Body of pancreas (tissue), 4 donors: ENCODE results near the gene ADIPOR2. TPM values are rescaled to one million over a fixed set of nuclear protein-coding genes. Genes with fewer than 3 reads are reported as not detected.

ENCODE experiments used
- ATAC-seq: fragments of 150-250 bp; one replicate; pipeline ENCODE4 v1.9.1; 2016
- DNase-seq, 4 donors: peaks; one replicate each; pipeline ENCODE4 v3.0.0-alpha.2; 2019
- H3K27ac ChIP-seq, 4 donors: fragments of 200-600 bp; sonication (generic); 1 replicate in 3 of 4; 2 replicates in 1 of 4; pipeline versions ENCODE4 v1.5.1 to v1.6.1; 2016 to 2019; ENCODE audit warnings: mild to moderate bottlenecking in 1 of 4, mixed read lengths in 1 of 4, moderate library complexity in 1 of 4
- H3K27me3 ChIP-seq, 2 donors: fragments of 200-600 bp; sonication (generic); one replicate each; pipeline ENCODE4 v1.6.0; 2016; ENCODE audit warnings: mild to moderate bottlenecking in 1 of 2
- H3K36me3 ChIP-seq, 2 donors: fragments of 200-600 bp; sonication (generic); replicated peaks in 1 of 2; 2 replicates each; pipeline ENCODE4 v1.5.1; 2016; ENCODE audit warnings: low read depth in 2 of 2; ENCODE audit not compliant: insufficient read depth in 1 of 2
- H3K4me1 ChIP-seq: fragments of 200-600 bp; sonication (generic); one replicate; pipeline ENCODE4 v1.6.0; 2016
- H3K4me3 ChIP-seq, 2 donors: fragments of 200-600 bp; sonication (generic); 1 replicate in 1 of 2; 2 replicates in 1 of 2; pipeline ENCODE4 v1.5.1; 2016 to 2019
- H3K9me3 ChIP-seq, 3 donors: fragments of 200-600 bp; sonication (generic); 1 replicate in 2 of 3; 2 replicates in 1 of 3; pipeline ENCODE4 v1.5.1; 2016
- POLR2A ChIP-seq, 3 donors: fragments of 450-650 bp; IDR thresholded peaks; one replicate each; pipeline ENCODE4 v1.6.1; 2016; ENCODE audit warnings: antibody characterized with exemption in 3 of 3, mild to moderate bottlenecking in 2 of 3
- WGBS, 2 donors: methylation state at CpG; one replicate each; pipeline ENCODE4 v1.1.5; 2017; 5-methylcytosine and 5-hydroxymethylcytosine counted together
- intact Hi-C: fragments of 100-400 bp; cut with DNase I; formaldehyde crosslinking; loops from one replicate; pipeline ENCODE4 v1.15.1; 2023
- total RNA-seq, 2 donors: library from RNA; depleted of rRNA; stranded (reverse); fragments of >200 nt; gene quantifications; one replicate each; pipeline ENCODE4 v1.1.0, GENCODE V29; 2016
- TF ChIP-seq, protein P1 (sequence below), 7 experiments: fragments of 450-650 bp in 4 of 7; fragments of 200-600 bp in 3 of 7; sonication (generic) in 3 of 7; IDR thresholded peaks; one replicate each; pipeline ENCODE4 v1.5.1; 2016 to 2019; ENCODE audit warnings: antibody characterized with exemption in 7 of 7

The ADIPOR2 gene
- total RNA-seq, 2 donors from 2014 or later, result 16.8 to 20.5 TPM

DNA sequence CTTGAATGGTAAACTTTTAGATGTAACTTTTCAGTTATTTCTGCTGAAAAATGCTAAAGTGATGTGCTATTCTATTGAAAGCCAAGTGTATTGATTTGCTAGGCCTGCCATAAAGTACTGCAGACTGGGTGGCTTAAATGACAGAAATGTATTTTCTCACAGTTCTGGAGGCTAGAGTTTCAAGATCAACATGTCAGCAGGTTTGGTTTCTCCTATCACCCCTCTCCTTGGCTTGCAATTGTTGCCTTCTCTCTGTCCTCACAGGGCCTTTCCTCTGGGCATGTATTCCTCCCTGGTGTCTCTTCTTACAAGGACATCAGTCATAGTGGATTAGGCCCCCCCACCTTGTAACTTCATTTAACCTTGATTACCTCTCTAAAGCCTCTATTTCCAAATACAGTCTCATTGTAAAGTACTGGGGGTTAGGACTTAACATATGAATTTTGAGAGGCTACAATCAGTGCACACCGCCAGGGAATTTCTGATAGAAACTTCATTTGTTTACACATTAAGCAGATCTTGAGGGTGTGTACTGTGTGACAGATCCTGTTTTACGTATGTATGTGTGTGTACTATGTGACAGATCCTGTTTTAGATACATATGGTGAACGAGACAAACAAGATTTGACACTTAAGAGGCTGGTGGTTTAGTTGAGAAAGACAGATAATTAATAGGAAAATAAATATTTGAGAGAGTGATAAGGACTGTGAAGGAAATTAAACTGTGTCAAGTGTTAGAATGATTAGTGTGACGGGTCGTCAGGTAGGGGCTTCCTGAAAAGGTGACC is 49.5 kb downstream of the ADIPOR2 start:
- ATAC-seq, result no peak
- intact Hi-C loops, result no loop called here
- peak overlapping the region in 1 of 4 donors; percentile 51 for H3K27ac ChIP-seq
- no peak for DNase-seq
- H3K4me1 ChIP-seq, result peaks cover 34% of the 10 kb centered on the region
- TF ChIP-seq POLR2A (IDR thresholded peaks at IDR 0.05), result no peak
- TF ChIP-seq, protein P1, sequence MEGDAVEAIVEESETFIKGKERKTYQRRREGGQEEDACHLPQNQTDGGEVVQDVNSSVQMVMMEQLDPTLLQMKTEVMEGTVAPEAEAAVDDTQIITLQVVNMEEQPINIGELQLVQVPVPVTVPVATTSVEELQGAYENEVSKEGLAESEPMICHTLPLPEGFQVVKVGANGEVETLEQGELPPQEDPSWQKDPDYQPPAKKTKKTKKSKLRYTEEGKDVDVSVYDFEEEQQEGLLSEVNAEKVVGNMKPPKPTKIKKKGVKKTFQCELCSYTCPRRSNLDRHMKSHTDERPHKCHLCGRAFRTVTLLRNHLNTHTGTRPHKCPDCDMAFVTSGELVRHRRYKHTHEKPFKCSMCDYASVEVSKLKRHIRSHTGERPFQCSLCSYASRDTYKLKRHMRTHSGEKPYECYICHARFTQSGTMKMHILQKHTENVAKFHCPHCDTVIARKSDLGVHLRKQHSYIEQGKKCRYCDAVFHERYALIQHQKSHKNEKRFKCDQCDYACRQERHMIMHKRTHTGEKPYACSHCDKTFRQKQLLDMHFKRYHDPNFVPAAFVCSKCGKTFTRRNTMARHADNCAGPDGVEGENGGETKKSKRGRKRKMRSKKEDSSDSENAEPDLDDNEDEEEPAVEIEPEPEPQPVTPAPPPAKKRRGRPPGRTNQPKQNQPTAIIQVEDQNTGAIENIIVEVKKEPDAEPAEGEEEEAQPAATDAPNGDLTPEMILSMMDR (IDR thresholded peaks at IDR 0.05), result no peak
- no peaks in the 10 kb centered on the region for H3K27me3 ChIP-seq
- WGBS, 2 donors, result 15 to 20% methylated on average over 5 of the region's 5 CpGs
- no peak overlapping the region for H3K4me3 ChIP-seq
- H3K9me3 ChIP-seq, result no peaks in the 10 kb centered on the region
- H3K36me3 ChIP-seq, result no peaks in the 10 kb centered on the region

DNA sequence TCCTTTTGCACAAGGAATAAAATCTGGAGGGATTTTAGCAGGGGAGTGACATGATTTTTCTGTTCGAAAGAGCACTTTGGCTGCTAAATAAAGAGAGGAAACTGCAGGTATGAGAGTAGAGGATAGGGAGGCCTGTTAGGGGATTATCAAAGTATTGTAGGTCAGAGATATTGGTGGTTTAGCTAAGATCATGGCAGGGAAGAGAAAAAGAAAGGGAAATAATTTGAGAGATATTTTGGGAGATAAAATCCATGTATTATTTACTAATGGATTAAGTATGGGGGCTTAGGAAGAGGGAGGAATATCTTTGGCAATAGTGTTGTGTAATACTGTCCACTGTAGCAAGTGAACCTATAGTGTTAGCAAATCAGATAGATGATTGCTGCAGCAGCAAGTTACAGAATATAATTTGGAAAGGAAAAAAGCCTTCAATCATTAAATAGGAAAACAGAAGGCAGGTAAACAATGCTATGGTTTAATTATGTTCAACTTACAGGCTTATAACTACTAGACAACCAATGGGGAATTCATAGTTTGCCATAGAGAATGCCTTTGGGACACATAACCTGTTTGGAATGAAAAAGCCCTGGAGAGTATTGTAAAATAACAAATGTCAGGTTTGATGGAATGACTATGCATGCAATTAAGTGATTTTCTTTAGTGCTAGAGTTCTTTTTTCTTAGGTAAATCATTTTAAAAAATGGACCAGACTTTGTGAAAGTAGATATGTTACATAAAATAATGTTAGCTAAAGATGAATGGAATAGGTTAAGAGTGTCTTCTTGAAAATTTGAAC is 50.5 kb downstream of the ADIPOR2 start:
- H3K36me3 ChIP-seq, result no peaks in the 10 kb centered on the region
- H3K9me3 ChIP-seq, result no peaks in the 10 kb centered on the region
- peaks cover 34% of the 10 kb centered on the region for H3K4me1 ChIP-seq
- WGBS, 2 donors, result 0 to 33% methylated on average over 1 of the region's 1 CpG
- TF ChIP-seq, protein P1 (IDR thresholded peaks at IDR 0.05), result no peak
- no peak for TF ChIP-seq POLR2A (IDR thresholded peaks at IDR 0.05)
- H3K27me3 ChIP-seq, result no peaks in the 10 kb centered on the region
- H3K27ac ChIP-seq, result peak overlapping the region in 1 of 4 donors; percentile 51
- ATAC-seq, result no peak
- H3K4me3 ChIP-seq, result no peak overlapping the region
- intact Hi-C loops, result no loop called here
- no peak for DNase-seq

GRCh38 chr12:1744932-1745331 is 54.1 kb downstream of the ADIPOR2 start:
- Histone ChIP-seq H3K27ac (no peak overlapping the region), H3K4me3 (no peak overlapping the region), H3K36me3 (no peaks in the 10 kb centered on the region), H3K9me3 (no peaks in the 10 kb centered on the region), H3K4me1 (peaks cover 23% of the 10 kb centered on the region), H3K27me3 (no peaks in the 10 kb centered on the region)
- no peak for TF ChIP-seq POLR2A (IDR thresholded peaks at IDR 0.05)
- TF ChIP-seq, protein P1 (IDR thresholded peaks at IDR 0.05), result no peak
- WGBS, 2 donors, result 94 to 100% methylated on average over 2 of the region's 2 CpGs
- ATAC-seq, result no peak
- intact Hi-C loops, result no loop called here
- DNase-seq, result no peak

GRCh38 chr12:1747609-1748008 is 56.7 kb downstream of the ADIPOR2 start:
- DNase-seq (no peak), ATAC-seq (no peak)
- Histone ChIP-seq H3K27ac (no peak overlapping the region), H3K27me3 (no peaks in the 10 kb centered on the region), H3K36me3 (no peaks in the 10 kb centered on the region), H3K9me3 (no peaks in the 10 kb centered on the region), H3K4me3 (no peak overlapping the region), H3K4me1 (no peaks in the 10 kb centered on the region)
- TF ChIP-seq POLR2A (IDR thresholded peaks at IDR 0.05), result no peak
- TF ChIP-seq, protein P1 (IDR thresholded peaks at IDR 0.05), result no peak
- WGBS, 2 donors, result 71 to 82% methylated on average over 2 of the region's 2 CpGs
- intact Hi-C loops, result no loop called here
